K562 (cell line): Measurements from ENCODE around the gene SCGB1A1. TPM values are rescaled to one million over a fixed set of nuclear protein-coding genes. Genes with fewer than 3 reads are reported as not detected.
"Not testable (repeated sequence)": the region's sequence is repeated elsewhere in the genome, so short reads cannot be mapped to it uniquely, and the experiment has no call there.

Experiments used
- ATAC-seq: fragments of 200-7000 bp; cut with Tn5 transposase; 3 replicates; pipeline ENCODE4 v1.9.1; 2020; ENCODE audit warnings: moderate library complexity
- BruUV-seq: library from RNA; stranded (reverse); fragments of 400-500 nt; replicated peaks from 2 replicates; lab custom pipeline; 2021; lab: Mats Ljungman, UMichigan
- CTCF ChIA-PET: fragments of 300-600 bp; formaldehyde crosslinking; extraction: SDS; loops from one replicate; lab custom pipeline; 2021; ENCODE audit warnings: low intra/inter-chr PET ratio; lab: Yijun Ruan, JAX
- POLR2A ChIA-PET: fragments of 300-600, 350-650 bp; sonication (Branson Sonifier 250); formaldehyde crosslinking; extraction: SDS; loops from one replicate; lab custom pipeline; 2021; ENCODE audit warnings: antibody characterized with exemption, inconsistent platforms; lab: Yijun Ruan, JAX
- DNase-seq, 4 experiments: peaks; one replicate each; pipeline versions ENCODE4 v3.0.0 to v3.0.0-alpha.2; 2011 to 2018; ENCODE audit warnings: low spot score in 3 of 4, mixed read lengths in 3 of 4; ENCODE audit errors: extremely low read depth in 1 of 4
- FAIRE-seq: peaks from 2 replicates; lab custom pipeline; 2011; peaks lifted over from hg19 to GRCh38; lab: Jason Lieb, UNC
- H2AFZ ChIP-seq: 2 replicates; pipeline ENCODE4 v1.6.0; 2011; ENCODE audit warnings: low read depth, low read length, control low read depth, inconsistent platforms
- H3K27ac ChIP-seq: fragments of 200-600 bp; 3 replicates; pipeline ENCODE4 v1.8.0; 2011; ENCODE audit warnings: low read depth, mild to moderate bottlenecking, control low read depth, inconsistent platforms, low read length, moderate library complexity, mixed read lengths; ENCODE audit errors: extremely low read depth
- H3K27me3 ChIP-seq, 2 experiments: fragments of 300-600 bp in 1 of 2; 2 replicates in 1 of 2; 3 replicates in 1 of 2; pipeline versions ENCODE4 v1.6.0 to v1.8.0; 2011; ENCODE audit warnings: inconsistent platforms in 2 of 2, low read length in 2 of 2, mild to moderate bottlenecking in 1 of 2, mixed read lengths in 1 of 2, moderate library complexity in 1 of 2; ENCODE audit not compliant: control insufficient read depth in 2 of 2, insufficient read depth in 2 of 2
- H3K36me3 ChIP-seq: fragments of 300-600 bp; 3 replicates; pipeline ENCODE4 v1.8.0; 2011; ENCODE audit warnings: mild to moderate bottlenecking, low read length, inconsistent platforms; ENCODE audit not compliant: control insufficient read depth, insufficient read depth
- H3K4me1 ChIP-seq, 2 experiments: fragments of 200-600 bp in 1 of 2; replicated peaks in 1 of 2; 2 replicates in 1 of 2; 3 replicates in 1 of 2; pipeline versions ENCODE4 v1.5.1 to v1.8.0; 2011; ENCODE audit warnings: inconsistent platforms in 2 of 2, low read length in 2 of 2, mild to moderate bottlenecking in 1 of 2, mixed read lengths in 1 of 2, moderate library complexity in 1 of 2; ENCODE audit not compliant: control insufficient read depth in 2 of 2, insufficient read depth in 2 of 2
- H3K4me2 ChIP-seq: 2 replicates; pipeline ENCODE4 v1.6.1; 2011; ENCODE audit warnings: low read length, control low read depth, inconsistent platforms, mixed read lengths; ENCODE audit not compliant: insufficient read depth
- H3K4me3 ChIP-seq: fragments of 200-600 bp; sonication (generic), shearing (Covaris generic); 2 replicates; pipeline ENCODE4 v1.5.1; 2016; ENCODE audit warnings: control low read depth, inconsistent platforms
- H3K79me2 ChIP-seq: fragments of 200-600 bp; 3 replicates; pipeline ENCODE4 v1.8.0; 2011; ENCODE audit warnings: low read length, inconsistent platforms; ENCODE audit not compliant: control insufficient read depth, insufficient read depth
- H3K9ac ChIP-seq, 2 experiments: 2 replicates each; pipeline versions ENCODE4 v1.6.0 to v1.6.1; 2011; ENCODE audit warnings: low read depth in 2 of 2, low read length in 2 of 2, control low read depth in 1 of 2, inconsistent platforms in 1 of 2, mild to moderate bottlenecking in 1 of 2, mixed read lengths in 1 of 2; ENCODE audit not compliant: insufficient read depth in 1 of 2
- H3K9me1 ChIP-seq: one replicate; pipeline ENCODE4 v1.6.0; 2011; ENCODE audit warnings: inconsistent platforms, mild to moderate bottlenecking, low read length, moderate library complexity; ENCODE audit not compliant: control insufficient read depth, insufficient read depth
- H3K9me3 ChIP-seq: replicated peaks from 2 replicates; pipeline ENCODE4 v1.5.1; 2011; ENCODE audit warnings: low read depth, low read length, inconsistent platforms; ENCODE audit not compliant: control insufficient read depth, insufficient read depth
- H4K20me1 ChIP-seq: replicated peaks from 2 replicates; pipeline ENCODE4 v1.6.1; 2011; ENCODE audit warnings: low read length, inconsistent platforms, mixed read lengths; ENCODE audit not compliant: control insufficient read depth, insufficient read depth
- ESRRA ChIP-seq: fragments of 450-650 bp; IDR thresholded peaks from 2 replicates; pipeline ENCODE4 v1.6.1; 2014; ENCODE audit warnings: low read depth, mild to moderate bottlenecking, moderate library complexity, borderline replicate concordance
- NFIC ChIP-seq: fragments of 450-650 bp; IDR thresholded peaks from 2 replicates; pipeline ENCODE4 v1.6.1; 2017; ENCODE audit warnings: mild to moderate bottlenecking, inconsistent platforms
- ZNF121 ChIP-seq: sonication (generic); formaldehyde crosslinking; conservative IDR thresholded peaks from 2 replicates; pipeline ENCODE4 v1.8.0; 2022; ENCODE audit warnings: missing genetic modification reagents
- ZNF785 ChIP-seq: fragments of 250-450 bp; sonication (Bioruptor Pico); IDR thresholded peaks from 2 replicates; pipeline ENCODE4 v1.4.0; 2020; ENCODE audit warnings: mild to moderate bottlenecking
- WGBS: fragments of 100-300 bp; shearing (Covaris generic); methylation state at CpG from one replicate; pipeline ENCODE4 v1.1.6; 2016; ENCODE audit warnings: low coverage, mixed read lengths; ENCODE audit not compliant: insufficient coverage; ENCODE audit errors: missing lambda C conversion rate; 5-methylcytosine and 5-hydroxymethylcytosine counted together
- in situ Hi-C: fragments of 300-500 bp; cut with MboI; formaldehyde crosslinking; loops from 4 replicates; pipeline ENCODE4 v1.15.0; 2018; ENCODE audit warnings: inconsistent platforms, mixed read lengths
- intact Hi-C: fragments of 100-400 bp; cut with micrococcal nuclease; formaldehyde crosslinking; loops from 2 replicates; pipeline ENCODE4 v1.14.2; 2022
- polyA plus RNA-seq, 8 experiments: library from polyadenylated mRNA; depleted of rRNA in 4 of 8; stranded (reverse) in 5 of 8; unstranded in 3 of 8; fragments of >200 nt; fragmentation: Nextera tagmentation in 2 of 8; fragmentation: Illumina TruSeq in 1 of 8; extraction: Ambion mirVana in 2 of 8; extraction: Trizol in 1 of 8; gene quantifications; 2 replicates each; pipeline versions ENCODE4 v1.2.1 to v1.2.3, GENCODE V29; 2011 to 2014; ENCODE audit warnings: inconsistent platforms in 1 of 8, missing spikeins in 1 of 8
- total RNA-seq, 7 experiments: library from RNA; depleted of rRNA in 6 of 7; stranded (reverse); fragments of >200 nt in 6 of 7; fragmentation: Illumina TruSeq in 2 of 7; extraction: Trizol in 2 of 7; gene quantifications; 2 replicates each; pipeline versions ENCODE4 v1.2.1 to v1.2.3, GENCODE V29; 2011 to 2021; ENCODE audit warnings: low replicate concordance in 1 of 7

The SCGB1A1 gene
- total and polyA plus RNA-seq, 9 of the 15 experiments (the other 6 are each of a cell fraction or from before 2014, with no cell fraction given), result 0.55 TPM; not detected in 8

DNA sequence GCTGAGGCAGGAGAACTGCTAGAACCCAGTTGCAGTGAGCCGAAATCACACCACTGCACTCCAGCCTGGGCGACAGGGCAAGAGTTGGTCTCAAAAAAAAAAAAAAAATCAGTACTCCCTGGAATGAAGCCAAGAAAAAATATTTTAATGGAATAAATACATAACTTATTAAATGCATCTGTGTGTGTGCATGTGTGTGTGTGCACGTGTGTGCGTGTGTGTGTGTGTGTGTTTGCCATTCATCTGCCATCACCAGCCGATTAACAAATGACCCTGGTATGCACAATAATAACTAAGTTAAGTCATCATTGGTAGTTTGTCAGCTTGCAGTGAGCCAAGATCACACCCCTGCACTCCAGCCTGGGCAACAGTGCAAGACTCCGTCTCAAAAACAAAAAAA, 35.0 kb upstream of the SCGB1A1 start:
- H3K9me3 ChIP-seq, result no peaks in the 10 kb centered on the region
- intact Hi-C loops, result loop anchor here (5.0 kb wide), 2 partner anchors 298 to 638 kb away; no protein-coding TSS in a partner anchor
- no TSS peak for BruUV-seq
- DNase-seq, result no peak
- no peak overlapping the region for H3K4me2 ChIP-seq
- H3K9ac ChIP-seq, result no peak overlapping the region
- CTCF ChIA-PET, result interaction anchor here (1.0 kb wide), 1 partner anchor 11 kb away, joined by 3 read pairs; no protein-coding TSS in a partner anchor
- H3K4me3 ChIP-seq, result no peak overlapping the region
- H3K27ac ChIP-seq, result no peak overlapping the region
- H3K36me3 ChIP-seq, result no peaks in the 10 kb centered on the region
- TF ChIP-seq ZNF121 (CRISPR knock-in tag), result 0 out of 2 replicates have a peak, but pooled peaks have one; percentile 4
- TF ChIP-seq ZNF785, result no peak
- TF ChIP-seq NFIC, result peak; percentile 61
- no peaks in the 10 kb centered on the region for H3K79me2 ChIP-seq
- no peaks in the 10 kb centered on the region for H4K20me1 ChIP-seq
- in situ Hi-C loops, result loop anchor here (25.0 kb wide), 2 partner anchors 478 to 628 kb away; partner anchors contain the start of gene SLC22A8
- WGBS, result 84% methylated on average over 6 of the region's 6 CpGs
- H3K27me3 ChIP-seq, result no peaks in the 10 kb centered on the region
- peaks cover 4 to 7% of the 10 kb centered on the region in 2 experiments; a peak in 3 of 5 replicates for H3K4me1 ChIP-seq
- no peak for FAIRE-seq
- H2AFZ ChIP-seq, result no peak overlapping the region
- no peak for ATAC-seq
- H3K9me1 ChIP-seq, result no peaks in the 10 kb centered on the region
- POLR2A ChIA-PET, result interaction anchor here (0.6 to 1.4 kb wide), 3 partner anchors 11 to 218 kb away, joined by 3 read pairs; partner anchors contain the start of gene MTA2

DNA sequence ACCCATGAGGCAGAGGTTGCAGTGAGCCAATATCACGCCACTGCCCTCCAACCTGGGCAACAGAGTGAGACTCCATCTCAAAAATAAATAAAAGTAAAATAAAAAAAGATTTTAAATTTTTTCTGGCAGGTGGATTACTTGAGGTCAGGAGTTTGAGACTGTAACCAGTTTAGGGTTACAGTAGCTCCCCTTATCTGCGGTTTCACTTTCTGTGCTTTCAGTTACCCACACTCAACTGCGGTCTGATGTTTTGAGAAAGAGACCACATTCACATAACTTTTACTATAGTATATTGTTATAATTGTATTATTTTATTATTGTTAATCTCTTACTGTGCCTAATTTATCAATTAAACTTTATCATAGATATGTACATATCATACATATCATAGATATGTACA, 32.8 kb upstream of the SCGB1A1 start:
- H3K9me1 ChIP-seq, intact Hi-C loops, H3K79me2 ChIP-seq, H3K4me2 ChIP-seq, ATAC-seq, H4K20me1 ChIP-seq, H3K9me3 ChIP-seq, H3K9ac ChIP-seq, H3K36me3 ChIP-seq, CTCF ChIA-PET, H3K27me3 ChIP-seq, BruUV-seq, DNase-seq, H3K27ac ChIP-seq, H2AFZ ChIP-seq, H3K4me3 ChIP-seq, FAIRE-seq: not testable (repeated sequence)
- TF ChIP-seq ESRRA, result peak; percentile 59; the same call in 1 of the 2 replicates
- WGBS, result 55% methylated on average over 3 of the region's 3 CpGs
- in situ Hi-C loops, result loop anchor here (25.0 kb wide), 2 partner anchors 476 to 626 kb away; partner anchors contain the start of gene SLC22A8
- peaks cover 4 to 11% of the 10 kb centered on the region in 2 experiments; a peak in 3 of 5 replicates for H3K4me1 ChIP-seq
- POLR2A ChIA-PET, result interaction anchor here (1.2 kb wide), 1 partner anchor 167 kb away, joined by 5 read pairs; no protein-coding TSS in a partner anchor
